Pulmonary artery endothelial cell (primary cell): ENCODE data around the gene SFXN1. TPM values are rescaled to one million over a fixed set of nuclear protein-coding genes. Genes with fewer than 3 reads are reported as not detected.

Source experiments
- DNase-seq: peaks from one replicate; pipeline ENCODE4 v3.0.0-alpha.2; 2011; ENCODE audit warnings: low read depth, low spot score
- total RNA-seq: library from RNA; depleted of rRNA; stranded (reverse); fragments of >200 nt; gene quantifications from 2 replicates; pipeline ENCODE4 v1.2.3, GENCODE V29; 2014

Gene SFXN1
- total RNA-seq, 1 donor from 2014 or later, result 139 TPM

DNA sequence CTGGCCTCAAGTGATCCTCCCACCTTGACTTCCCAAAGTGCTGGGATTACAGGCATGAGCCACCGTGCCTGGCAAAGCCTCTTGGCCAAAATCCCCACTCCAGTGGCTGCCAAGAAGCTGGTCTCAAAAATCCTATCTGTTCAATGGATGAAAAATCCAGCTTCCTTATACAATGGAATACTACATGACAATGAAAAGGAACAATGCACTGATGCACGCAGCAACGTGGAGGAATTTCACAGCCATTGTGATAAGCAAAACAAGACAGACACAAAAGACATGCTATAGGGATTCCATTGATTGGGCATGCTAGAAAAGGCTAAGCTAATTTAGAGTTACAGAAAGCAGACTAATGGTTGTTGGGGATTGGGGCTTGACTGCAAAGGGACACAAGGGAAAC, 13.1 kb upstream of the SFXN1 start:
- no peak for DNase-seq

- no peak for DNase-seq
Measured at GRCh38 chr5:175466700-175467318, 11.6 kb upstream of the SFXN1 start.

- no peak for DNase-seq
Measured at GRCh38 chr5:175467983-175468690, 10.2 kb upstream of the SFXN1 start.

DNA sequence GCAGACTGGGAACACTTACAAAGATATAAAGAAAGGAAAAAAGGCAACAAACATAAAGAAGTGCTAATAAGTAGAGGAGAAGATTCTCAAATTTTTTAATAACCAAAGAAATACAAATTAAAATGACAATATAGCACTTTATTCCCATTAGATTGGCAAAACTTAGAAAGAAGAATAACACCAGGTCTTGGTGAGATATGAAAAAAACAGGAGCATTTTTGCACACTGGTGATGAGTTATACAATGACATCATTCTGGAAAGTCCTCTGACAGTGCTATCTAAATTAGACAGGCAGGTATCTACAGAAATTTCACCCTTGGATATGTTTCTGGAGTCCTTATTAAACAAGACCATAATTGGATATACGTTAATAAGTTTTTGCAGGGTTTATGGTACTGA, 9.5 kb upstream of the SFXN1 start:
- no peak for DNase-seq

GRCh38 chr5:175469916-175470315, 8.4 kb upstream of the SFXN1 start:
- DNase-seq, result no peak

GRCh38 chr5:175470781-175471180, 7.6 kb upstream of the SFXN1 start:
- no peak for DNase-seq

DNA sequence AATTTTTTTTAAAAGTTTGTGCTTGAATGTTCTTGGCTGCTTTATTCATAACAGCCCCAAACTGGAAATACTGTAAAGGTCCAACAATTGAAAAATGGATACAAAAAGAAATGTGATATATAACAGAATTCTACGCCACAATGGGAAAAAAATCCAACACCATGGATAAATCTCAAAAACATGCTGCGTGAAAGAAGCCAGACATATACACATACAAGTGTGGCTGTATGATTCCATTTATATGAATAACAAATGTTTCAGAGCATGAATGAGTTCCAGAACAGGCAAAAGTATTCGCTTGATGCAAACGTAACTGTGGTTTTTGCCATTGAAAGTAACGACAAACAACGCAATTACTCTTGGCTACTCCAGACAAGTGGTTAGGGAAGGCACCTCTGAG, 7.2 kb upstream of the SFXN1 start:
- no peak for DNase-seq

- no peak for DNase-seq
Measured at GRCh38 chr5:175471628-175472027, 6.7 kb upstream of the SFXN1 start.

- DNase-seq, result no peak
Measured at GRCh38 chr5:175472378-175472777, 6.0 kb upstream of the SFXN1 start.

- DNase-seq, result no peak
Measured at GRCh38 chr5:175475248-175475647, 3.1 kb upstream of the SFXN1 start.

- DNase-seq, result no peak
Measured at GRCh38 chr5:175477440-175477839, 920 bp upstream of the SFXN1 start.

DNA sequence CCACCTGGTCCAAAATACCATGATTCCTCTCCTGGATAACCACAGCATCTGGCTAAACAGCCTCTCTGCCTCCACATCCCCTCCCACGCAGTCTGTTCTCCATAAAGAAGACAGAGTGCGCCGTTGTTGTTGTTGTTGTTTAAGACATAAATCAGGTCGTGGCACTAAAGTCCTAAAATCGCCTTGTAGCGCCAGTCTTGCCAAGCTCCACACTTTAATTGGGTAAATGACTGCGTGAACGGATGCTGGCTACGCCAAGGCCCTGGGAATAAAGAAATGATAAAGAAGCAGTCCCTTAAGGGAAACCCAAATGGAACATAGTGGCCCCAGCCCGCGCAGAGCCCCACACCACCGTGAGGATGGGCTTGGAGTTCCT, 364 bp upstream of the SFXN1 start:
- no peak for DNase-seq

DNA sequence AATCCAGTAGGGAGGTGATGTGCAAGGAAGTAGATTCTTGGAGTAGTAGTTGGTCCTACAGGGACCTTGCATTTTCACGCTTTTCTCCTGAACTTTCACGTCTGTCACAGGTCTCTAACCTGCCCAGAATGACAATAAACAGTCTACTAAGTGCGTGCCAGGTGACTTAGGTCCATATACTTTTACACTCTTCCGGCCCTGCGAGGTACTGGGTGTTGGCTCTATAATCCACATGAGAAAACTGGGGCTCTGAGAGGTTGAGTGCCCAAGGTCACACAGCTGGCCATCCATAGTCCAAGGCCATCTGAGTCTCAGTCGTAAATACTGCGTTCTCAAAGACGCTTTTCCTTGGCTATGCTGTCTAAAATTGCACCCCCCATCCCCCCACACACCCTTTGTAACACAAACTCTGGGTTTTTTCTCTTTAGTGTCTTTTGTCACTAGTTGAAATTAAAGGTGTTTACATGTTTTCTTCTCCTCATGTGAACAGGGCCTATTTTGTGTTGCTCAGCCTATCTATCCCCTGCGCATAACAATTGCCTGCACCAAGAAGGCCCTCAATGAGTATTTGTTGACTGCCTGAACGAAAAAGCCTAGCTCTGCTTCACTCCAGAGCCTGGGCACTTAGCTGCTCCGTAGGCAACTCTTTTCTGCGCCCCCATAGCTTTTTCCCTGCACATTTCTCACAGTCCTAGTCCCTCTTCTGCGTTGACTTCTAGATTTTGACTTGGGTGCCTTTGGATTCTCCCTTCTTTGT, 943 bp downstream of the SFXN1 start:
- no peak for DNase-seq

- DNase-seq, result no peak
Measured at GRCh38 chr5:175483337-175483736, 5.0 kb downstream of the SFXN1 start.

- DNase-seq, result no peak
Measured at GRCh38 chr5:175484322-175484721, 6.0 kb downstream of the SFXN1 start.

GRCh38 chr5:175484829-175485228, 6.5 kb downstream of the SFXN1 start:
- DNase-seq, result no peak

- no peak for DNase-seq
Measured at GRCh38 chr5:175485631-175486030, 7.3 kb downstream of the SFXN1 start.

GRCh38 chr5:175487514-175488222, 9.3 kb downstream of the SFXN1 start:
- DNase-seq, result no peak

GRCh38 chr5:175489693-175490443, 11.5 kb downstream of the SFXN1 start:
- DNase-seq, result no peak

GRCh38 chr5:175491223-175491622, 12.9 kb downstream of the SFXN1 start:
- DNase-seq, result no peak

DNA sequence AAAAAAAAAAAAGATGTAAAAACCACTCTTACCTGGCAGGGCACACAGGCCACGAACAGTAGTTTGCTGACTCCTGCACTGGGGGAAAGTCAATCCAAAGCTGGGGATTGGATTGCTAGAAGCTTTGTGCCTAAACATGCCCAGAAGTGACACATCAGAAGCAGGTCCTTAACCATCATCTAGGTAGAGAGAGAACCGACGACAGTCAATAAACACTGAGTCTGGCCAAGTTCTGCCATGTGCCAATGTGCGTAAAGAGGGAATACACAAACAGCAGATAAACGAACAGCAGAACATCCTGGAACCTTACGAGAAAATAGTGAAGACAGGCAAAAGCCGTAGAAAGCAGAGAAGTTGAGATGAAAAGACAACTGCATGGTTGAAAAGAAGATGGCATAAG, 14.9 kb downstream of the SFXN1 start:
- DNase-seq, result no peak
